ENCODE results near the gene TRMT5. TPM values are rescaled to one million over a fixed set of nuclear protein-coding genes. Genes with fewer than 3 reads are reported as not detected.

Gene TRMT5
- total RNA-seq, 4 donors from 2014 or later = 10.3 to 17.9 (median 14.3) TPM

DNA sequence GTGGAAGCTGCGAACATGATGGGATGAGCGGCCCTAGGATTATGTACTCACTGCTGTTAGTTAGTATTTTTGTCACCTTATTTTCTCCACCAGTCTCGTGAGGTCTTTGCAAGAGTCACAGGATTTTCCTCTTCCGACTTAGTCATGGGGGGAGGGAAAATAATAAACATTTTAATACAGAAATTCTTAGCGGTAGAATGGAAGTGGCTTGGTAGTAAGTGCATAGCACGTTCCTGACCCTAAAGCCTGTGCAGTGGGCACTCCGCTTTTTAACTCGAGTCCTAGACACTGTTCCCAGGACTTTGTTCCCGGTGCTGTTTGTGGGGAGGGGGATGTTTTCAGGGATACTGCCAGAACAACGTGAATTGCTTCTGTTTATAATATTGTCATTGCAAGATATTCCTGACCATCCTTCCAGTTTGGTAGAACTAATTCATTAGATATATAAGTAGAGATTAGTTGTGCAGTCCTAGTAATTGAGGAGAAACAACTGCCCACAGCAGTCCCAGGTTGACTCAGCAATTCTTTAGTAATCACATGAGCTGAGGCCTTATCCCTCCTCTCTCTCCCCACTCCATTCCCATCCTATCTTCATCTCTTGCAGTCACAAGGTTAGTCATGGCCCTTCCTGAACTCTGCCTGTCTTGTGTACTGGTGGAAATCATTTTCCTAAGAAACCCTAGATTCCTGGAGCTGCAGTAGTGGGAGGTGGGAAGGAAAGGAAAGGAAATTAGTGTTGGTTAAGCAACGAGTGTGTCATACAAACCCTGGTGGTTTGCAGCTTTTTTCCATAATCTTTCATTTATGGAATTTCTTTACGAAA is 965 bp upstream of the TRMT5 start:
- 10% methylated on average over 12 of the region's 12 CpGs for WGBS
- Histone ChIP-seq H3K4me1 (peaks cover 43% of the 10 kb centered on the region), H3K4me3 (peak overlapping the region; percentile 58), H3K36me3 (peaks cover 18% of the 10 kb centered on the region), H3K27me3 (no peaks in the 10 kb centered on the region), H3K9me3 (no peaks in the 10 kb centered on the region), H3K27ac (peak overlapping the region; percentile 71)
- DNase-seq (ENCODE audit: low spot score in 2 of 2) = no peak
- TF ChIP-seq, protein P1, sequence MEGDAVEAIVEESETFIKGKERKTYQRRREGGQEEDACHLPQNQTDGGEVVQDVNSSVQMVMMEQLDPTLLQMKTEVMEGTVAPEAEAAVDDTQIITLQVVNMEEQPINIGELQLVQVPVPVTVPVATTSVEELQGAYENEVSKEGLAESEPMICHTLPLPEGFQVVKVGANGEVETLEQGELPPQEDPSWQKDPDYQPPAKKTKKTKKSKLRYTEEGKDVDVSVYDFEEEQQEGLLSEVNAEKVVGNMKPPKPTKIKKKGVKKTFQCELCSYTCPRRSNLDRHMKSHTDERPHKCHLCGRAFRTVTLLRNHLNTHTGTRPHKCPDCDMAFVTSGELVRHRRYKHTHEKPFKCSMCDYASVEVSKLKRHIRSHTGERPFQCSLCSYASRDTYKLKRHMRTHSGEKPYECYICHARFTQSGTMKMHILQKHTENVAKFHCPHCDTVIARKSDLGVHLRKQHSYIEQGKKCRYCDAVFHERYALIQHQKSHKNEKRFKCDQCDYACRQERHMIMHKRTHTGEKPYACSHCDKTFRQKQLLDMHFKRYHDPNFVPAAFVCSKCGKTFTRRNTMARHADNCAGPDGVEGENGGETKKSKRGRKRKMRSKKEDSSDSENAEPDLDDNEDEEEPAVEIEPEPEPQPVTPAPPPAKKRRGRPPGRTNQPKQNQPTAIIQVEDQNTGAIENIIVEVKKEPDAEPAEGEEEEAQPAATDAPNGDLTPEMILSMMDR (IDR thresholded peaks at IDR 0.05) = no peak
- no peak for TF ChIP-seq POLR2AphosphoS5 (IDR thresholded peaks at IDR 0.05)
- no peak for TF ChIP-seq EP300 (IDR thresholded peaks at IDR 0.05)
- TF ChIP-seq POLR2A (IDR thresholded peaks at IDR 0.05) = no peak

- Histone ChIP-seq H3K9me3 (no peaks in the 10 kb centered on the region), H3K27ac (no peak overlapping the region), H3K4me1 (peaks cover 39% of the 10 kb centered on the region), H3K36me3 (peaks cover 20% of the 10 kb centered on the region), H3K27me3 (no peaks in the 10 kb centered on the region), H3K4me3 (no peak overlapping the region)
- TF ChIP-seq POLR2A (IDR thresholded peaks at IDR 0.05) = no peak
- TF ChIP-seq POLR2AphosphoS5 (IDR thresholded peaks at IDR 0.05) = no peak
- TF ChIP-seq, protein P1 (IDR thresholded peaks at IDR 0.05) = no peak
- TF ChIP-seq EP300 (IDR thresholded peaks at IDR 0.05) = no peak
- DNase-seq (ENCODE audit: low spot score in 2 of 2) = no peak
- WGBS = 47% methylated on average over 2 of the region's 2 CpGs
Measured at GRCh38 chr14:60977847-60978246, 3.0 kb downstream of the TRMT5 start.

DNA sequence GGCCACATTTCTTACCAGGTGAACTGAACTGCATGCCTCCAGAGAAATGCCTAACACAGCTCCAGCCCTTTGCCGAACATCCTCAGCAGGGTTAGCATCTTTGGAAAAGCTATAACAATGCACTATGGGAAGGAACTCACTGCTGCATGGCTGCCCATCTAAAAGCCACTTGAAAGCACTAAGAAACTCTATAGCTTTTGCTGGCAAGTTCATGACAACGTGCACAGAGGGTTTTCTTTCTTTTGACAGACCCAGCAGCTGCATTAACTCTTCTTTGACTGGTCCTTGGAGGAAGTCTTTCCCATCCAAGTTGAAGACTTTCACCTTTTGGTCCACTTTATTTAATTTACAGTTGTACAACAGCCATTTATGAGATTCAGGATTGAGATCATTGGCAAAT is 5.3 kb downstream of the TRMT5 start:
- 59% methylated on average over 2 of the region's 2 CpGs for WGBS
- no peak for DNase-seq (ENCODE audit: low spot score in 2 of 2)
- H3K9me3 ChIP-seq = no peaks in the 10 kb centered on the region

GRCh38 chr14:60974090-60974651 is 6.7 kb downstream of the TRMT5 start:
- H3K4me3 ChIP-seq = no peak overlapping the region
- peaks cover 20% of the 10 kb centered on the region for H3K36me3 ChIP-seq
- H3K27me3 ChIP-seq = no peaks in the 10 kb centered on the region
- H3K9me3 ChIP-seq = no peaks in the 10 kb centered on the region
- 87% methylated on average over 6 of the region's 6 CpGs for WGBS
- peaks cover 14% of the 10 kb centered on the region for H3K4me1 ChIP-seq
- TF ChIP-seq POLR2A (IDR thresholded peaks at IDR 0.05) (no peak), POLR2AphosphoS5 (IDR thresholded peaks at IDR 0.05) (no peak), EP300 (IDR thresholded peaks at IDR 0.05) (no peak)
- TF ChIP-seq, protein P1 (IDR thresholded peaks at IDR 0.05) = no peak
- DNase-seq (ENCODE audit: low spot score in 2 of 2) = no peak
- no peak overlapping the region for H3K27ac ChIP-seq

More for the DNA sequence above, 5.3 kb downstream of the TRMT5 start:
- Histone ChIP-seq H3K27me3 (no peaks in the 10 kb centered on the region), H3K4me3 (no peak overlapping the region), H3K4me1 (peaks cover 25% of the 10 kb centered on the region), H3K27ac (no peak overlapping the region), H3K36me3 (peaks cover 20% of the 10 kb centered on the region)
- TF ChIP-seq POLR2AphosphoS5 (IDR thresholded peaks at IDR 0.05) = no peak
- no peak for TF ChIP-seq EP300 (IDR thresholded peaks at IDR 0.05)
- TF ChIP-seq, protein P1 (IDR thresholded peaks at IDR 0.05) = no peak
- no peak for TF ChIP-seq POLR2A (IDR thresholded peaks at IDR 0.05)

DNA sequence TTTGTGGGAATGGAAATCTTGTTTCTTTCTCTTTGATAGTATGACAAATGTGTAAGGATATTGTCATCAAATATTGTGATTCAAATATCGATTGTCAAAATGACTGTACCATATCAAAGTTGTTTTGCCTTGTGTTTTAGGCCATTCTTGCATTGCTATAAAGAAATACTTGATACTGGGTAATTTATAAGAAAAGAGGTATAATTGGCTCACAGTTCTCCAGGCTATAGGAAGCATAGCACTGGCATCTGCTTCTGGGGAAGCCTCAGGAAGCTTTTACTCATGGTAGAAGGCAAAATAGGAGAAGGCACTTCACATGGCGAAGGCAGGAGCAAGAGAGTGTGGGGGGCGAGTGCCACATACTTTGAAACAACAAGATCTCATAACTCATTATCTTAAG is 7.8 kb downstream of the TRMT5 start:
- no peak overlapping the region for H3K4me3 ChIP-seq
- H3K36me3 ChIP-seq = peaks cover 20% of the 10 kb centered on the region
- TF ChIP-seq EP300 (IDR thresholded peaks at IDR 0.05) (no peak), POLR2A (IDR thresholded peaks at IDR 0.05) (no peak), POLR2AphosphoS5 (IDR thresholded peaks at IDR 0.05) (no peak)
- TF ChIP-seq, protein P1 (IDR thresholded peaks at IDR 0.05) = no peak
- H3K9me3 ChIP-seq = no peaks in the 10 kb centered on the region
- H3K27ac ChIP-seq = no peak overlapping the region
- 92% methylated on average over 3 of the region's 3 CpGs for WGBS
- H3K27me3 ChIP-seq = no peaks in the 10 kb centered on the region
- H3K4me1 ChIP-seq = peaks cover 4% of the 10 kb centered on the region
- DNase-seq (ENCODE audit: low spot score in 2 of 2) = no peak
